ENCODE results near the gene HDHD5.

DNA sequence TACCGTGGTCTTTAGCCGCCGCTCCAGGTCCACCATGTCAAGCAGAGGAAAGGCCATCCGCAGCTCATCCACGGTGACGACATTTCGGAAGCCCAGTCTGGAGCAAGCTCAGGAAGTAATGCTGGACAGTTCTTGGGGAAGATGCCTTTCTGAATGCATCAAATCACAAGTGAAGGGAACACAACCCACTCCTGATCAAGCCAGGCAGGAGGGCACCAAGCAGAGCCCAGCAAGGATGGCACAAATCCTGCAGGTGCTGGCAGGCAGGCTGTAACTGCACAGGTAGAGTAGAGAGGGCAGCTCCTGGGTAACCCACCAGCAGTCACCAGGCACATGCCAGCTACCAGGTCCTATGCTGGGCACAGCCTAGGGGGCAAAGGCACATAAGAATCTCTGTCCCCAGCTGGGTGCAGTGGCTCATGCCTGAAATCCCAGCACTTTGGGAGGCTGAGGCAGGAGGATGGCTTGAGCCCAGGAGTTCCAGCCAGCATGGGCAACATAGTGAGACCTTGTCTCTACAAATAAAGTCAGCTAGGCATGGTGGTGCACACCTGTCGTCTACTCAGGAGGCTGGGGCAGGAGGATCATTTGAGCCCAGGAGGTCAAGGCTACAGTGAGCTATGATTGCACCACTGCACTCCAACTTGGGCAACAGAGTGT is 13.9 kb downstream of the HDHD5 start:
- TF ChIP-seq ZNF234 (CRISPR knock-in tag; conservative IDR thresholded peaks at IDR 0.05) (no peak), ZNF747 (CRISPR knock-in tag; IDR thresholded peaks at IDR 0.05; ENCODE audit: borderline replicate concordance) (no peak), ZNF513 (CRISPR knock-in tag; conservative IDR thresholded peaks at IDR 0.05) (no peak), ESRRA (CRISPR knock-in tag; IDR thresholded peaks at IDR 0.05; ENCODE audit: low read depth) (no peak), ZNF138 (CRISPR knock-in tag; IDR thresholded peaks at IDR 0.05; ENCODE audit: low read depth) (no peak), TAF1 (CRISPR knock-in tag; IDR thresholded peaks at IDR 0.05) (no peak), HIVEP1 (CRISPR knock-in tag; IDR thresholded peaks at IDR 0.05) (no peak), ZNF10 (CRISPR knock-in tag; IDR thresholded peaks at IDR 0.05; ENCODE audit: borderline replicate concordance, low read depth) (no peak), PTBP1 (IDR thresholded peaks at IDR 0.05; ENCODE audit: low read depth, low read length, poor library complexity, severe bottlenecking) (no peak), SMARCC2 (IDR thresholded peaks at IDR 0.05) (no peak), HDAC6 (IDR thresholded peaks at IDR 0.05; ENCODE audit: low read depth, low read length) (no peak)
- TF ChIP-seq, protein P1, sequence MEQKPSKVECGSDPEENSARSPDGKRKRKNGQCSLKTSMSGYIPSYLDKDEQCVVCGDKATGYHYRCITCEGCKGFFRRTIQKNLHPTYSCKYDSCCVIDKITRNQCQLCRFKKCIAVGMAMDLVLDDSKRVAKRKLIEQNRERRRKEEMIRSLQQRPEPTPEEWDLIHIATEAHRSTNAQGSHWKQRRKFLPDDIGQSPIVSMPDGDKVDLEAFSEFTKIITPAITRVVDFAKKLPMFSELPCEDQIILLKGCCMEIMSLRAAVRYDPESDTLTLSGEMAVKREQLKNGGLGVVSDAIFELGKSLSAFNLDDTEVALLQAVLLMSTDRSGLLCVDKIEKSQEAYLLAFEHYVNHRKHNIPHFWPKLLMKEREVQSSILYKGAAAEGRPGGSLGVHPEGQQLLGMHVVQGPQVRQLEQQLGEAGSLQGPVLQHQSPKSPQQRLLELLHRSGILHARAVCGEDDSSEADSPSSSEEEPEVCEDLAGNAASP (CRISPR knock-in tag; IDR thresholded peaks at IDR 0.05; ENCODE audit: borderline replicate concordance): no peak

Data from HepG2 (cell line).